HG03196 (cell line): Measurements from ENCODE around the gene RBM33.
"Not testable (repeated sequence)": the region's sequence is repeated elsewhere in the genome, so short reads cannot be mapped to it uniquely, and the experiment has no call there.

Experiments used
- ATAC-seq: cut with Tn5 transposase; IDR thresholded peaks from one replicate; pipeline ENCODE4 v1.9.1; 2021; ENCODE audit not compliant: unreplicated experiment

The RBM33 gene, protein sequence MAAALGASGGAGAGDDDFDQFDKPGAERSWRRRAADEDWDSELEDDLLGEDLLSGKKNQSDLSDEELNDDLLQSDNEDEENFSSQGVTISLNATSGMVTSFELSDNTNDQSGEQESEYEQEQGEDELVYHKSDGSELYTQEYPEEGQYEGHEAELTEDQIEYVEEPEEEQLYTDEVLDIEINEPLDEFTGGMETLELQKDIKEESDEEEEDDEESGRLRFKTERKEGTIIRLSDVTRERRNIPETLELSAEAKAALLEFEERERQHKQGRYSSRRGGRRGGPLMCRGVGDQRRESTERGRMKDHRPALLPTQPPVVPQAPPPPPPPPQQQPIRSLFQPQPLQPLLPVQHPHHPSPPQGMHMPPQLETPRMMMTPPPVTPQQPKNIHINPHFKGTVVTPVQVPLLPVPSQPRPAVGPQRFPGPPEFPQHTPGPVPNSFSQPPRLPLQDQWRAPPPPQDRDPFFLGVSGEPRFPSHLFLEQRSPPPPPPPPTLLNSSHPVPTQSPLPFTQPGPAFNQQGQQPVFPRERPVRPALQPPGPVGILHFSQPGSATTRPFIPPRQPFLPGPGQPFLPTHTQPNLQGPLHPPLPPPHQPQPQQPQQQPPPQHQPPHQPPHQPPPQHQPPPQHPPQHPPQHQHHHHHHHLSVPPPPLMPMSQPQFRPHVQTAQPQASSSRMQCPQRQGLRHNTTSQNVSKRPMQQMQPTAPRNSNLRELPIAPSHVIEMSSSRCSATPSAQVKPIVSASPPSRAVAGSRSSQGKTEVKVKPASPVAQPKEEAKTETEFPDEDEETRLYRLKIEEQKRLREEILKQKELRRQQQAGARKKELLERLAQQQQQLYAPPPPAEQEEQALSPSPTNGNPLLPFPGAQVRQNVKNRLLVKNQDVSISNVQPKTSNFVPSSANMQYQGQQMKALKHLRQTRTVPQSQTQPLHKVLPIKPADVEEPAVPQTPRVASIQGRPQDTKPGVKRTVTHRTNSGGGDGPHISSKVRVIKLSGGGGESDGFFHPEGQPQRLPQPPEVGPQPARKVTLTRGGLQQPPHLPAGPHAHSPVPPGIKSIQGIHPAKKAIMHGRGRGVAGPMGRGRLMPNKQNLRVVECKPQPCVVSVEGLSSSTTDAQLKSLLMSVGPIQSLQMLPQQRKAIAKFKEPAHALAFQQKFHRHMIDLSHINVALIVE

DNA sequence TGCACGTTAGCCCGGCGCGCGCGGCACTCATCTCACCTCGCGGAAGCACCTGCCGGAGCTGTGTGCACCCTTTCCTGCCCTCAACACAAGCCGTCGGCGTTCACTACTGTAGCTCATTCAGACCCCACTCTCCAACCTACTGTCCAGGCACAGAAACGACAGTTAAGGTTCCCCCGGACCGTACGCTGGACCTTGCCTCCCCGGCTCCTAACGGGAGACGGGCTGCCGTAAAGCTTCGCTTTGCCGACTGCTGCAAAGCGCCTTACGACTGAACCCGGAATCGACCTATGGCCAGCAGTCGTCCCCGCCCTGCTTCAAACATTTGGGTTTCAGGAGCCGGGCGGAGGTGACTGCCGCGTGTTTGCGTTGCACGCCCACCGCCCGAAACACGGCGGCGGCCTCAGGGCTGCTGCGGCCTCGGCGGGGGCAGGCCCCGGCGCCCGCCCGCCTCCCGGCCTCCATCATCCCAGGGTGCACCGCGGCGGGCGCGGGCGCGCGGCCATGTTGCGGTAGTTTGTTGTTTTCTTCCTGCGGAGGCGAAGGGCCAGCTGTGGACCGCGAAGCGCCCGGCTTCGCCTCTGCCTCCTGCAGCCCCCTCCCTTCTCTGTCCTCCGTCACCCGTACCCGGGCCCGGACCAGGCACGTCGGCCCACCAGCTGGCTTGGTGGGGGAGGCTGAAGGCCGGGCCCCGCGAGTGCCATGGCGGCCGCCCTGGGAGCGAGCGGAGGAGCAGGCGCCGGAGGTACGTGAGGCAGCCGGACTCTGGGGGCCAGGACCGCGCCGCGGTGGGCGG lies at the start of gene RBM33:
Gene RBM33 (plus strand): TSS at position 484 of the 793 bp plus-strand sequence. CDS start 216 bp downstream, at position 700.
- ATAC-seq: peak; percentile 75

GRCh38 chr7:155594961-155595366 lies 49.5 kb upstream of the RBM33 start:
- no peak for ATAC-seq

DNA sequence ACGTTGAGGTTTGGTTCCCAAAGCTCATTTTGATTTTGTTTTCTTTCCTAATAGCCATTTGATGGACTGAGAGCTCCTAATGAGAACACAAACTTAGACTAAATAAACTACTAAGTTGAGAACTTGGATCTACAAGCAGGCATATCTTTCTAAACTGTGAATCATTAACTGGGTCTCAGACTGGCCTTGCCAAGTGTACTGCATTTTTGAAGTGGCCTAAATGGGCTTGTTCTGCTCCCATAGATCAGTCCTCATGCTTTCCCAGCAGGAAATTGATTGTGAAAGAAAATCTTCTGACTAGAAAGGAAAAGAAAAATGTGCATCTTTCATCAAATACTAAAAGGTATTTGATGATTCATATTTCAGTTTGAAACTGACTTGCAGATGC lies 46.7 kb upstream of the RBM33 start:
- no peak for ATAC-seq

DNA sequence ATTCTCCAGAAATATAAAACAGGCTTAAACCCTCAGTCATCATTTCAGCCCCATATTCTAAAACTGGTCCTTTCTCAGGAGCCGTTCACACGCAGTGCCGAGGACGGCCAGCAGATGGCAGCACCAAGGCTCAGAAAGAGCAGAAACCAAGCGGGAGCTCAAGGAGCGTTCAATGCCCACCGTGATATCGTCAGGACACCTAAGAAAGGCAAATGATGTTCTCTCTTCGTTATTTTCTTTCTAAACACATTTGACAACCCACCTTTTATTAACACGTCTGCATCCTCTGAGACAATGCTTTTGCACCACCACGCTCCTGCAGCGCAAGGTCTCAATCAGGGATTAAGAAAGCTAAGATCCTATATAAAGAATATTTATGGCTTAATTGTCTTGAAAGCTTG lies 45.7 kb upstream of the RBM33 start:
- peak; percentile 71 for ATAC-seq

- ATAC-seq: no peak
These were observed 42.3 kb upstream of the RBM33 start for GRCh38 chr7:155602156-155602555.

DNA sequence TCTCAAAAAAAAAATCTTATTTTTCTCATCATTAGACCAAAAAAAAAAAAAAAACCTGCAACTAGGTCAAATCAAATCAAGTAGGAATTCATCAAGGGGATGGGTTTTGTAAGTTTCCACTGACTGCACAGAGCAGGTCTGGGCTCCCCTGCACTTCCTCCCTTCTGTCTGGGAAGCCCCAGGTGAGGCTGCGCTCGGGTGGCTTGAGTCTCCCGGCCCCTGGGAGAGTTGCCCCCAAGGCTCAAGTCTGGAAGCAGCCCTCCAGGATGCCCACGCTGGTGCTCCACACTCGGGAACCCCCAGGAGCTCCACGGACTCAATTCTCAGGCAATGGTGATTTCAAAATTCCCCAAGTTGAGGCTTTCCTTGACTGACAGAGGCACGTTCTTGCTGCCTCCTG lies 41.7 kb upstream of the RBM33 start:
- ATAC-seq: no peak

DNA sequence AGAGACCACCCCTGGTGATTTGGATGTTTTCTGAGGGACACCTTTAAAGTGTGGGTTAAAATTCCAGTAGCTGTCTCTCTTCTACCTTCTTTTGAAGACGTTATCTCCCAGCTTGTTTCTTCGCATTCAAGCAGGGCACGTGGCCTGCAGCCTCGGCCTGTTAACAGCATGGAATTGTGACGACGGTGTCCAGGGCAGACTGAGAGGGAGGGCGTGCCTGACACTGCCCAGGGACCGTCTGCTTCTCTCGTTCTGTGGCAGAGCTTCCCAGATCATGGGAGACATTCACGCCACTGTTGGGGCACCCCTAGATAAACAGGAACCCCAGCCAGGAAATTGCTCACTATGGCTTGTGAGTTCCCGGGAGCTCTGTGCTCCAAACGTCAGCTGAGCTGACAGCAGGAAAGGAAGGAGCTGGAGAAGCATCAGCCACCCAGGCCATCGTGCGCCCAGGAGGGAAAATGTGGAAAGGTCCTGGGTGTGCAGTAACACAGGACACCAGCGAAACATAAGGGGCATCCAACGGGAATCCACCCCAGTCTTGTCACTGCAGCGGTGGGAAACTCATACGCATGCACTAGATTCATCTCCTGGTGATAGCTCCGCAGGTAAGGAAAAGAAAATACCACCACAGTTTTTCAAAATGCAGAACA lies 41.1 kb upstream of the RBM33 start:
- no peak for ATAC-seq

- no peak for ATAC-seq
These were observed 40.5 kb upstream of the RBM33 start for GRCh38 chr7:155603858-155604503.

DNA sequence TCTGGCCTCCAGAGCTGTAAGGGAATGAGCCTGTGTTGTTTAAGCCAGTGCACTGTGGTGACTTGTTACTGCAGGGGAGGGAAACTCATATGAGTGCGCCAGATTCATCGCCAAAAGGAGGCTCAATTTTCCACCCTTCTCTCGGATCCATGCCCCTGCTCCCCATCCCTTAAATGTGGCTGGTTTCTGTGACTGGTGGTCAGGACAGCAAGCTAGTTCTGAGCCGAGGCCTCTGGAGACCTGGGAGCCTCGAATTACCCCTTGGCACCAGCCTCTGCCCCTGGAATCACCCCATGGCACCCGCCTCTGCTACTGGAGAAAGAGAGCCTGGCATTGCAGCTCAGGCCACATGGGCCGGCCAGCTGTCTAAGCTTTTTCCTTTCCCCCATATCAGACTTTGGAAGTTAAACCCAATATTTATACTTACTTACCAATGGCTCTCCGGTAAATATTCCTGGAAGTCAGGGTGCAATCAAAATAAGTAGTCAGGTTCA lies 39.9 kb upstream of the RBM33 start:
- no peak for ATAC-seq

- no peak for ATAC-seq
These were observed 35.3 kb upstream of the RBM33 start for GRCh38 chr7:155609185-155609584.

DNA sequence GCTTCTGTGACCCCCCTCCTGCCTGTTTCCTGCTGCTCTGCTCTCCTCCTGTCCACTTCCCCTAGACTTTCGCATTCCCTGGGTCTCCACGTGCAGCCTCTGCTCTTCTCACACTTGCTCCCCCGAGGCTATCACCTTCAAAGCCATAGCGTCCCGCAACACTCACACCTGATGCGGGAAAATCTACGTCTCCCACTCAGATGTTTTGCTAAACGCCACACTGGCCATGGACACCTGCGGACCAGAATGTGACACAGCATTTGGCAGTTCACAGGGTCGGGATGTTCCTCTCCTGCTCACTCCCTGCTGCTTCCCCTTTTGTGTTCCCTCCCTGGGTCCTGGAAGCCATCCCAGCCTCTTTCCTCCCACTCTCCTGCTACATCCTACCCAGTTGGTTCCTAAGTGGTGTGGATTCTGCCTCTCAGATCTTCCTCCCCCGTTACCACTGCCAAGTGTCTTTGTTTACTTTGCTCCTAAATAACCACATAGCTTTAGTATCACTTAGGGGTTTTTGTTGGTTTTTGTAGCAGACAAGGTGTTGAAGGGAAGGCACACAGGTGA lies 33.7 kb upstream of the RBM33 start:
- ATAC-seq: no peak

DNA sequence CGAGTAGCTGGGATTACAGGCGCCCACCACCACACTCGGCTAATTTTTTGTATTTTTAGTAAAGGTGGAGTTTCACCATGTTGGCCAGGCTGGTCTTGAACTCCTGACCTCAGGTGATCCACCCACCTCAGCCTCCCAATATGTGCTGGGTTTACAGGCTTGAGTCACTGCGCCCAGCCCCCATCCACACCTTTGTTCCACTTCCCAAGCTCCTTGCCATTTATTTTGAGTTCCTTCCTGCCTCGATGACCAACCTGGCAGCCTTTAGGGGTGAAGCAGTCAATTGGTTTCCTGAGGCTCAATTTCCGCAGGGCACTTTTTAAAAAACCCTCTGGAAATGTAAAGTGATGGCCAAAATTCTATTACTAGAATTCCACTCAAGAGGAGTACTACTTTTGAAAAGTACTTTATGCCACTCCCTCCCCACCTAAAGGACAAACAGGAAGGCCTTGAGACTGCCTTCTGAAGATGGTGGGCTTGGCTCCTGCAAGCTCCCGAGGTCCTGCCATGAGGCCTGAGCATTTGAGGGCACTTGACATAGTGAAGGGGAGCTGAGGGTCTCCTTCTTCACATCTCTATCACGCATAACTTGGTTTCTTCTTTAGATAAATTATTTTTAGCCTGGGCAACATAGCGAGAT lies 32.5 kb upstream of the RBM33 start:
- ATAC-seq: no peak

DNA sequence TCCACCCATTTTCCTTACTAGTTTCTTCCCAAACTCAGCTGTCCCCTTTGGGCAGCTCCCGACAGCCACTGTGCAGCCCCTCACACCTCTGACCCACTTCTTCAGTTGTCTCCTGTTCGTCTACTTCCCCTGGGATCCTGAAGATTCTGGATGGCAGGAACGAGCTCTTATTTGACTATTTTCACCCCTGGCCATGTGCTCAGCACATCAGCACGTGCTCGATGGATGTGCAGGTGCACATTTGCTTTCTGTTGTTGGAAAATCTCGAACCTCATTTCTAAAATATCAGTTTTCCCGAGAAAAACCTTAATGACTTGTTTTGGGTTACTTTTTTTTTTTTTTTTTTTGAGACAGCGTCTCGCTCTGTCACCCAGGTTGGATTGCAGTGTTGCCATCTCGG lies 31.8 kb upstream of the RBM33 start:
- ATAC-seq: no peak

GRCh38 chr7:155615085-155615484 lies 29.4 kb upstream of the RBM33 start:
- not testable (repeated sequence) for ATAC-seq

DNA sequence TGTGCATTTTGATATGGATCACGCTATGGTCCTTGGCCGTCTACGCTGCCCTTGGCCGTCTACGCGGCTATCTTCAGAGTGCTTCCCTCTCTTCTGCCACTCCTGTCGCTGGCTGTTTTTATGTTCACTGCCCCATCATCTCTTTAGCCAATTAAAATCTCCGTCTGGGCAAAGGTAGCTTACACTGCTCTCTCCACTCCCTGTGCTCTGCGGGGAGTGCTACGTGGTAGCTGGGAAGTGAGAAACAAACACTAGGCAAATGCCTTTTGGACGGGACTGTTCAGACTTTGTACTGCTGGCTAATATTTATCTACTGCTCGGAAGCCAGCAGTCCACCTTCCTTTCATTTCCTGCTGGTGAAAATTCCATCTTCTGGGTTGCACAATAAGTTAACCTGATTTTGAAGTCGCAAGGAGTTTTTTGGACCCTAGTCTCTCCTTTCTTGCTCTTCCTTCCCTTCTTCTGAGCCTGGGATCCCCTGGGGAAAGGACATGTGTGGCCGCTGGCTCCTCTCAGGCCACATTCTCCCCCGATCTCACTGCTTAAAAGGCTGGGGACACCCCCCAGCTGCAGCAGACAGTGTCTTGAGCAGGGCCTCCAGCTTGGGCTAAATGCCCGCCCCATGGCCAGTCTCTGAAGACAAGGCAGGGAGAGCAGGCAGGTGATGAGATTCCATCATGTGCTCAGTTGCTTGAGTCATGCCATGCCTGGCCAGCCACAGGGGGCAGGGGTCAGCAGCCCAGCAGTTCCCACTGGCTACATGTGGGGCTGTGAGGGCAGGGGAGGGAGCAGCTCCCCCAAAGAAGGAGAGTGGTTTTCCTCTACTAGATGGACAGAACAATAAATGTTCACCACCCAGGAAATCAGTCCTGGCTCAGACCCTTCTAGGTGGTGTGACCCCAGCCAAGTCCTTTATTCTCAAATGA lies 25.5 kb upstream of the RBM33 start:
- ATAC-seq: no peak

DNA sequence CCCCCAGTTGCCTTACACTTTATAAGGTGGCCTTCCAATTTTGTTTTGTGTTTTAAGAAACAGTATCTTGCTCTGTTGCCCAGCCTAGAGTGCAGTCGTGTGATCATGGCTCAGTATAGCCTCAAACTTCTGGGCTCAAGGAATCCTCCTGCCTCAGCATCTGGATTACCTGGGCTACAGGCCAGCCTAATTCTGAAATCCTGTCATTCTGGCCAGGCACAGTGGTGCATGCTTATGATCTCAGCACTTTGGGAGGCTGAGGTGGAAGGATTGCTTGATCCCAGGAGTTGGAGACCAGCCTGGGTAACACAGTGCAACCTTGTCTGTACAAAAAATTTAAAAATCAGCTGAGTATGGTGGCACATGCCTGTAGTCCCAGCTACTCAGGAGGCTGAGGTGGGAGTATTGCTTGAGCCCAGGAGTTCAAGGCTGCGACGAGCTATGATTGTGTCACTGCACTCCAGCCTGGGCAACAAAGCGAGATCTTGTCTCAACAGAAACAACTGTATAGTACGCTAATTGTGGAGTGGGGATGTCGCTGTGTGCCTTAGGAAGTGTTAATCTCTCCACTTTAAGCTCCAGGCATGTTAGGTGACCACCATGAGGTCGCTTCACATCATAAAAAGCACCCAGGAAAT lies 24.7 kb upstream of the RBM33 start:
- no peak for ATAC-seq

- ATAC-seq: no peak
These were observed 24.0 kb upstream of the RBM33 start for GRCh38 chr7:155620497-155620896.
